HG02798 (cell line): Measurements from ENCODE around the gene CENPN.

Experiments
- ATAC-seq: cut with Tn5 transposase; IDR thresholded peaks from one replicate; pipeline ENCODE4 v1.9.1; 2021; ENCODE audit warnings: mild to moderate bottlenecking; ENCODE audit not compliant: unreplicated experiment, poor library complexity

The CENPN gene

DNA sequence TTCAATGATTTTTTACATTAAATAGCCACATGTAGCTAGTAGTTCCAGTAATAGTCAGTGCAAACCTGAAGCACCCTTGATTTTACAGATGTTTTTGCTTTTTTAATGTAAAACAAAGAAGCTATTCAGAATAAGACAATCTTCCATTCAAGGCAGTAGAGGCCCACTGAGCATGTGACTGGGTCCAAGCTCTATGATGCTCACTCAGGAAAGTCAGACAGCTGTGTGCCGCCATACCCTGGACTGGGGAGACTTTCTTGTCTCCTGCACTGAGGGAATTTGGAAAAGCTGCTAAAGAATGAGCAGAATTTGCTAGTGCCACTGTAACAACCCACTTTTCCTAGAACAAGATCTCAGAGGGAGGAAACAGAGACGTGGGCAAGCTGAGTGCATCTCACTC is 11.5 kb downstream of the CENPN start:
- no peak for ATAC-seq

DNA sequence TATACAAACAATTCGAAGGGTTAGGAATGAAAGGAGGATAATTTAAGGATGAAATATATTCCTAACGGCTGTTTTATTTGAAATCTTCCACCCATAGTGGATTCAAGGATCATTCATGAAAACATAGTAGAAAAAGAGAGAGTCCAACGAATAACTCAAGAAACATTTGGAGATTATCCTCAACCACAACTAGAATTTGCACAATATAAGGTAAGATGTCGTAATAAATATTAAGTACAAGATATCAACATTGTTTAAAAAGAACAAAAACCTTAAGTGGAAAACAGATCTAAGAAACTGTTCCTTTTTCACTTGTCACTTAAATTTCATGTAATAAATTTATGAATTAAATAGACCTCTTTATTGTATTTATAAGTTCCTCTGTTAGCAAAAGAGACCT is 19.4 kb downstream of the CENPN start:
- ATAC-seq = no peak

DNA sequence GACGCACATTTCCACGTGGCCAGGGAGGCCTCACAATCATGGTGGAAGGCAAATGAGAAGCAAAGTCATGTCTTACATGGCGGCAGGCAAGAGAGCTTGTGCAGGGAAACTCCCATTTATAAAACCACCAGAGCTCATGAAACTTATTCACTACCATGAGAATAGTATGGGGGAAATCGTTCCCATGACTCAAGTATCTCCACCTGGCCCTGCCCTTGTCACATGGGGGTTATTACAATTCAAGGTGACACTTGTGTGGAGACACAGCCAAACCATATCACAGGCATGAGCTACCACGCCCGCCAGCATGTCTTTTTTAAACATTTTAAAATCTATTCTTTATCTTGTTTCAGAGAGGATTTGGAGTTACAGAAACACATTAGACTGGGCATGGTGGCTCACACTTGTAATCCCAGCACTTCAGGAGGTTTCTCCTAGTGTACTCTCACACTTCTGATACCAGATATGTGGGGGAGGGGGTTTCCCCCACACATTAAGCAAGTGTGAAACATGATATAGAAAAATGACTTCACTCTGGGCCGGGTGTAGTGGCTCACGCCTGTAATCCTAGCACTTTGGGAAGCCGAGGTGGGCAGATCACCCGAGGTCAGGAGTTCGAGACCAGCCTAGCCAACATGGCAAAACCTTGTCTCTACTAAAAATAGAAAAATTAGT is 23.1 kb downstream of the CENPN start:
- no peak for ATAC-seq

DNA sequence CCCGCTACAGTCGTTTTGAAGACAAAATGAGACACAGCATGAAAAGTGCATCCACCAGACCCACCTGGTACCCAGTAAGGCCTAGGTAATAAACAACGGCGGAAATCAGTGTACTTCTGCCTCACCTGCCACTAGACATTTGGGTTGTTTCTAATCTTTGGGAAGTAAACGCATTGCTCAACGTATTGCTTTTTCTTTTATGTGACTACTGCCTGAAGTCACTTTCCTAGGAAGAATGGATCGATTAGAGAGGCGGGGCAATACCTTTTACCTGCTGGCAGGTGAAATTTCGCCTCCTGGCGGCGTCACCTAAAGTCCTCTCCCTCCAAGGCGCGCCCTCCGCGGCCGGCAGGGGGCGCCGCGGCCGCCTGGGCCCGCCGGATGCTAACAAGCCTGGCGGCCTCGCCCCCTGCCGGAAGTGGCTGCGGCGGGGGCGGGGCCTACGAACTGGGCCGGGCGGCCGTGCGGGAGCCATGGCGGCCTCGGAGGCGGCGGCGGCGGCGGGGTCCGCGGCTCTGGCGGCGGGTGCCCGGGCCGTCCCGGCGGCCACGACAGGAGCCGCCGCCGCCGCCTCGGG is 28.5 kb downstream of the CENPN start, which contains the start of gene ATMIN:
ATMIN (plus strand) TSS at position 445 of the 577 bp plus-strand sequence; CDS start at position 474, 29 bp downstream.
- peak; percentile 92 for ATAC-seq

DNA sequence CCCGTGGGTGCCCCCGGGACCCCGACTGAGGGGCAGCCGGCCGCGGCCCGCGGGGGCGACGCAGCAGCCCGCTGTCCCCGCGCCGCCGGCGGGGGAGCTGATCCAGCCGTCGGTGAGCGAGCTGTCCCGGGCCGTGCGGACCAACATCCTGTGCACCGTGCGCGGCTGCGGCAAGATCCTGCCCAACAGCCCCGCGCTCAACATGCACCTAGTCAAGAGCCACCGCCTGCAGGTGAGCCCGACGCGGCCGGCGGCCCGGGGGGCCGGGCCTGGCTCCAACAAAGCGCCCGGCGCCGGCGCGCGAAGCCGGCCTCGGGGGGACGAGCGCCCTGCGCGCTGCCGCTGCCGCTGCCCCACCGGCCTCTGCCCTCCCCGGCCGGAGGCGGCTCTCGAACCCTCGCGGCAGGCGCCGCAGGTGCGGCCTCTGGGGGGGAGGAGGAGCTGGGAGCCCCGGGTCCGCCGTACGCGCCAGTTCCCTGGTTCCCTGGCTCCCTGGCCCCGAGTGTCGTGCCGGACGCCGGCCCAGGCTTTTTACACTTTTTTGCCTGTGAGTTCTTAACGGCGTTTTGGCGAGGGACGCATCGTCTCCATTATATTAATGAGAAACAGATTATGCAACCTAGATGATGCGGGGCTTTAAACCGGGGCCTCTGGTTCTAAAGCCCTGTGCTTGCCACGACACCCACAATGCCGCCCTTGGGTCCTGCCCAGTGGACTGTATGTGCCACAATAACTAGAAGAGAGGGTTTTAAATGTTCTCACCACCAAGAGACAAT is 29.1 kb downstream of the CENPN start:
- ATAC-seq = peak; percentile 68

DNA sequence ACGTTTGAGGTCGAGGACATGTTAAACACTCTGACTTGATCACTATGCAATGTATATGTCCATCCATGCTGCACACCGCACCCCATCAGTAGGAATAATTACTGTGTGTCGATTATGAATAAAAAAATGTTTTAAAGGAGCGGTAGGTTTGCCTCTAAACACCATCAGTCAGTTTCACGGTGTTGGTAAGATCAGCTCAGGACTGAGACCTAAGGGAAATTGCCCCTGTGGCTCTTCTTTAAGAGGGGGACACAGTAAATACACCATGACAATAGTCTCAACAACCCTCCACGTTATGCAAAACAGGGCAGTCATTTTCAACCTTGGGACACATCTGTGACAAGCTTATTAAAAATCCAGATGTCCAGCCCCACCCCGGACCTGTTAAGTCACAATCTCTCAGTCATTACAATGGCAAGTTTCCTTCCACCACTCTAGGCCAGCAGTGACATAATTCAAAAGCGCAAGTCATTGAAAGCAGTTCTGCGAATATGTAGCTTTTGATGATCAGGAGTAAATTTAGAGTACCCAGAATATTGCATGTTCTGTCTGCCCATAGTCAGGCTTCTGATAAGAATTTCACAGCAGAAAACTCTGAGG is 29.8 kb downstream of the CENPN start:
- ATAC-seq = no peak

DNA sequence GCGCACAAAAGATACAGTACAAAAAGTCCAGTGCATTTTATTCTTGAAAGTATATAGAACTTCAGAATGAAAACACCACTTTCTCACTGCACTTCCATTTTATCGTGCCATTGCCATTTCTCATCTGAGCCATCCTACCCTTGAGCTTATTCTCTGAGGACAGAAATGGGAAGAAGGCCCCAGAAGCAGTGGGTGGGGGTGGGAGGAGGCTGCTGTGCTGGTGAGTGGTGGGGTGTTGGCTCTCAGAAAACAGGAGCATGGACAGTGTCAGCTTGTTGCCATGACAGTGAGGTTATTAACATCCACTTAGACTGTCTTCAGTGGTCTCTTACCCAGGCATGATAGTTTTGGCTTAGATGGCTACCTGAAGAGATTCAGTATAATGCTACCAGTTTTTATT is 33.1 kb downstream of the CENPN start:
- ATAC-seq = no peak

DNA sequence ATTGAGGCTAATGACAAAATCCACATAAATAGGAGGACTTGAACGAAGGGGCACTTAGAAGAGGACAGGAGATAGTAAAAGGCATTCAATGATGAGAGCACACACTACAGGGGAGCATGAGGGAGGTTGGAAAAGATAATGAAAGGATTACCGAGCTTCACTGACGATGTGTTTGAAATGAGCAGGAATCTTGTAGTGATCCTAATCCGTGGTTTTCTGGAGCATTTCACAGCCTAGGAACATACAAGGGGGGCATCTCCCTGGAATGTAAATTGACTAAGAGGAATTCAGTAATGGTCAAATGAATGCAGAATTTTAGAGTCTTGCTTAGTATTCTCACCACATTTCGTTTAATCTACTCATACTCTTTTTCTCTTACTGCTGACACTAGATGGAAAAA is 33.8 kb downstream of the CENPN start:
- ATAC-seq = no peak

DNA sequence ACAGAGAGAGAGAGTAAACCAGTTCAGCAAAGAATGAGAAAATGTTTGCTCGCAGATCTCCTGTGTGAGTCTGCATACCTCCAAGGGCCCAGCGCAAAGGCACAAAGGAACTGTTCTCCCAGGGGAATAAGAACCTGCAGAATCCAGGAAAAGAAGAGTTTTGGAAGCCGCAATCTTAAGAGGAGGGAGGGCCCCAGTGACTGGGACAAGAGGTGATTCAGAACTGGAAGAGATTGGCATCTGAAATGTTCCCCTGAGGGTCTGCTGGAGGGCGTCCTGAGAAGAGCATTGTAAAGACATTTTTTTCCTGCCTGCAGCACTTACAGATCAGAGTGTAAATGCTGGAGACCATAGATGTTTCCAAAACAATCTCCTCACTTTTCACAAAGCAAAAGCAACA is 34.7 kb downstream of the CENPN start:
- no peak for ATAC-seq

DNA sequence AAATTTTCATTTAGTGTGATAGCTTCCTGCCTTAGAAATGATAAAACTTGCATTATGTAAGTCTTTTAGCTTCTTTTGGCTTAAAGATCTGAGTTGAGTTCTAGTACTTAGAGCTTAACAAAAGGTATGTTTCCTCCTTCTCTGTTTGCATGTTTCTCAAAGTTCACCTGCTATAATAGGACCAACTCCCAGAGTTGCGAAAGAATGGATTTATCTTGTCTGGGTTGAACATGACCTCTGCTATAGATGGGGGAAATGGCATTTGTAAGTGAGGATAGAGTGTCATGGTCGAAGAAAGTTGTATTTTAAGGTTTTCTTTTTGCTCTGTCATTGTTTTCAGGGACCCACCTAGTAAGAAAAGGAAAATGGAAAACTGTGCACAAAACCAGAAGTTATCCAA is 35.8 kb downstream of the CENPN start:
- ATAC-seq = no peak

DNA sequence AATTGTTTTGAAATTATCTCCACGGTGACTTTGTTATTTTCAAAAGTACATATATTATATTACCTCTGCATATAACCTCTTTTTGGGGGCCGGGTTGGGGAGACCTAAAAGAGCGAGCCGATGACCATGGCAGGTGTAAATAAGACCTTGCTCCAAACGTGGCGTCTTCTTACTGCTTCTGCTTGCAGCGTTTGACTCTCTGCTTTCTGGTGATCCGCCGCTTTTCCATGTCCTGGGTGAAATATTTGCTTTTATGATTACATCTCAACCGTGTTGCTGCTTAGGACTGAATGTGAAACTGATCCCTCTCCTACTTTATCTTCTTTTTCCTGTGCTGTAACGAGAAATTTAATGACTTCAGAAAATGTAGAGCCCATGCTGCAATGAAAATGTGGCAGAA is 46.7 kb downstream of the CENPN start:
- ATAC-seq = no peak

DNA sequence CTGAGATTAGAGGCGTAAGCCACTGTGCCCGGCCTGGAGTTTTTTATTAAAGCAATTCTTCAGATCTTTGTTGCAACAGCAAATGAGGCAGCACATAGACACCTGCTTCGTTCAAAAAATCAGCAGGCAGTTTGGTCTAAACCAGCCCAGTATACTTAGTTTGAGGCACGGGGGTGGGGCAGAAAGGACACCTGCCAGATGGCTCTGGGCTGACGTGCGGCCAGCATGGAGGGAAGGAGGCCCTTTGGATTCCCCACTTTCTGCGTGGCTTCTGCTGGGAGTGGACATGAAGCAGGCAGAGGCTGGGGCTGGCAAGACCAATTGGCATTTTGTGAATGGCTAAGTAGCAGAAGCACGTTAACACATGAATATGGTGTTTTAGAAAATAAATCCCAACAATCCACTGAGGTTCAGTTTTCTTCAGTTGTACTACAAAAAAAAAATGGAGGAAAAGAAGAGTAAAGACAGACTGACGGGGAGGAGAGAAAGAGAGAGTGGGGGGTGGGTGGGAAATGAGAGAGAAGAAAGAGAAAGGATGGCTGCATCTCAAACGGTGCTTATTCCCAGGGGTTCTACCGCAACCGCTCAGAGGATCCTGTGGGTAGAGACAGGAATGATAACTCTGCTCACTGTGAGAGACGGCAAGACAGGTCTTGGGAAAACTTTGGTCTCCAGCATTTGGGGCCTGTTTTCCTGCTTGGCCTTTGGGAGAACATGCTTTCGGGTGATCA is 53.7 kb downstream of the CENPN start:
- ATAC-seq = no peak

DNA sequence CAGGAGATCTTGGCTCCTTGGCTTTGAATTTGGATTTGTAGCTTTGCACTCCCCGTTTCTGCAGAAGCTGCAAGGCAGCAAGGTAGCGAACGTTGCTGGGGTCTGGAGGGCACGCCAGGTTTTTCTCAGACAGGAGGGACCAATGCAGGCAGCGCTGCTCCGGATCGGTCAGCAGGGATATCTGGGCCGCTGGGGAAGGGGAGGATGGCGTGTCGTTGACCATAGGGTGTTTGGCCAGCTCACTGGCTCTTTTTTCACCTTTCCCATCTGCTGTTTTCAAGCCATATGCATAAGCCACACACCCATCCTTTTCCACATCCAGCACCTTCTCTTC is 54.3 kb downstream of the CENPN start:
- ATAC-seq = no peak

DNA sequence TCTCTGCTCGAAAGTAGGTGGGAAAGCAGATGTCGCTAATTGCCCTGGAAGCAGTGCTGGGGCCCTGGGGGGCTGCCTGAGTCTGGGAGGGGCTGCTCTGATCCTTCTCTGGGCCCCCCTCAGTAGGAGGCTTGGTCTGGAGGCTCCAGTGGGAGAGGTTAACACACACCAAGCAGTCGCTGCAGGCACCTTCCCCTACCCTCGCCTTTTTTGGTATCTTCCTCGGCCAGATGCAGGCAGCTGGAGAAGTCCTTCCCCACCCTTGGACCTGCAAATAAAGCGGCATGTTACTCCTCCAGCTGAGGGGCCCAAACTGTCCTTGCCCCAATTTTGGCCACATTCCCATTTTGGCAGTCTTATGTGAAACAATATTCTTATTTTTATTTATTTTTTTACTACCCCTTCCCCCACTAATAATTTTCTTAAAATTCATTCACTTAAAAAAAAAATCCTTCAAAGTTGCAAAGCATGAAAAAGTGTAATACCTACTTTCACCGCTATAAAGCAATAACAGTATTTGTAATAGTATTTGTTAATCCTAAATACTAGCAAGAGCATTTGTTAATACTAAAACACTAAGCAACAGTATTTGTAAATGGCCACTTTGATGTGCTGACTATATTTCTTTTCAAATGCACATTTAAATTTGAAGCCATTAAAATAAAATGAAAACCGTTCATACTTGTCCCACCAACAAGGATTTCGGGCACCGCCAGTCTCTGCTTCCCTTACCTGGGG is 55.0 kb downstream of the CENPN start:
- ATAC-seq = no peak

DNA sequence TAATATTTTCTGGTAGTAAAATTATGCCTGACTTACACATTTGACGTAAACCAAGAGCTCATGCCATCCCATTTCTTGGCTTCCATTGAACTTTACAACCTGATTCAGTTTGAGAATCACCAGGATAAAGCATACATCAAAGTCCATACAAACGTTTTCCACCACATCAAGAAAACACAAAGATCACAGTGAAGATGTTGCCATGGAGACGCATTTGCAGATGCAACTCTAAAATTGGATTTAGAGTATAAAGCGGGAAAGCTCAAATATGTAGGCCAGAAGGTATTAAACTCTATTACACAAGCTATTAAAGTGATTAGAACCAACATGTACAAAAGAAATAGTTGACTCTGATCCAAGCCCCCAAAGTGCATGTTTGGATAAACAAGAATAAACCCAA is 59.7 kb downstream of the CENPN start:
- no peak for ATAC-seq

DNA sequence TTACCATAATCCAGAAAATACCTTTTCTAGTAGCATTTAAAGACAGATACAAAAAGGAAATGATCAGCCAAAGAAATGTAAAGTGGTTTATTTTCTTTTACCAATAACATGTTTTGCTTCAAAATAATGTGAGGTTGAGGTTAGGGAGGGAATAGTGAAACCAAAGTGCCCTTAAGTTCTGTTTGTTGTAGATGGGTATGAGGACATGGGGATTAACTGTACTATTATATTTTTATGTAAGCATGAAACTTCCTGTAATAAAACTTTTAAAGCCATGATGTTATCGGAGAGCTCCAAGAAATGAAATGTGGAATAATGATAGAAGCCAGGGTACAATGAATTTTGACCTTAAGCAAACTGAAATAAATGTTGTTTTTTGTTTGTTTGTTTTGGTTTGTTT is 60.2 kb downstream of the CENPN start:
- no peak for ATAC-seq

DNA sequence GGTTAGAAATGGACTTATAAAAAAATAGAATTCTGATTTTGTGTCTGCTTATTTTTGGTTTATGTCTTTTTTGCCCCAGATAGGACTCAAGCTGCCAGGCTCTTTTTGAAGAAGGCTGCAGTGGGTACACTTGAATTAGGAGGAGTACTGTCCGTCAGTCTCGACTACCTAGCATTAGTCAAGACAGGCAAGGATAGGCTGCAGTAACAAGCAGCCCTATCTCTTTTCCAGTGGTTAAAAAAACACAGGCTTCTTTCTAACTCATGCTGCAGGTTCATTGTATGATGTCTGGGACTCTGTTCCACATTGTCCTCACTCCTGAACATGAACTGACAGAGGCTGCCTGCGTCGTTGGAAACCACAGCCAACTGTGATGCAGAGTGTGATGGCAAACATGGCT is 62.0 kb downstream of the CENPN start:
- no peak for ATAC-seq

DNA sequence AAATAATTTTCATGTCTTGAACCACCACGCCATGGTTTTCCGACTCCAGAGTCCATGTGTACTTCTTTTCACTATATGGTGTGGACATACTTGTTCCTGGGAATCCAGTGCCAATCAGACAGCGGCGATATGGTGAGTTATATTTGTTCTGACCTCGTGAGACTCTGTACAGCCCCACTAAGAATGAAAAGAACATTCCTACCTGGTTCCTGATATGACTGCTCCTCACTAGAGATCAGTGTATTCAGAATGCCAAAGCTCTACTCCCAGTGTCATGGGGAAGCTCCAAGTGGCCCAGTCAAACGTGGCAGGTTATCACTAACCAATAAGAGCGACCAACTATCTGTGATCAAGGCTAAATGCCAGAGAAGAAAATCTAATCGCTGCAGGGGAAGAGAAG is 64.0 kb downstream of the CENPN start:
- no peak for ATAC-seq

DNA sequence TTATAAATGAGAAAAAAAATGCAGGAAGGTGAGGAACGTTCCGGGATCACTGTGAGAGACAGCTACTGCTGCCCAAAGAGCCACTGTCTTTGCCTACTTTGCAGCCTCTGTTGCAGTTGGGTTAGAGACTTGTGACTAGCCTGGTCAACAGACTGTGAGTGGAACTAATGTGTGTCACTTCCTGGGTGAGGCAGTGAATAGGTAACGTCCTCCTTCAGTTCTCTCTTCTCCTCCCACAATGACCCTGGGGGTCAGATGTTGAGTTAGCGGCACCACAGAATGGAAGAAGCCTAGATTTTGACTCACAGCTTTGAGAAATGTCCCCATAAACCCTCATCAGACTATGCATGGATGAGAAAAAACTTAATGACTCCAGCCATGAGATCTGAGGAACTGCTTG is 64.8 kb downstream of the CENPN start:
- no peak for ATAC-seq
